AG08395 (cell line): ENCODE data around the gene MMP1.

Experiments used
- DNase-seq: peaks from one replicate; pipeline ENCODE4 v3.0.0; 2012; ENCODE audit warnings: mixed read lengths, low spot score

The MMP1 gene

DNA sequence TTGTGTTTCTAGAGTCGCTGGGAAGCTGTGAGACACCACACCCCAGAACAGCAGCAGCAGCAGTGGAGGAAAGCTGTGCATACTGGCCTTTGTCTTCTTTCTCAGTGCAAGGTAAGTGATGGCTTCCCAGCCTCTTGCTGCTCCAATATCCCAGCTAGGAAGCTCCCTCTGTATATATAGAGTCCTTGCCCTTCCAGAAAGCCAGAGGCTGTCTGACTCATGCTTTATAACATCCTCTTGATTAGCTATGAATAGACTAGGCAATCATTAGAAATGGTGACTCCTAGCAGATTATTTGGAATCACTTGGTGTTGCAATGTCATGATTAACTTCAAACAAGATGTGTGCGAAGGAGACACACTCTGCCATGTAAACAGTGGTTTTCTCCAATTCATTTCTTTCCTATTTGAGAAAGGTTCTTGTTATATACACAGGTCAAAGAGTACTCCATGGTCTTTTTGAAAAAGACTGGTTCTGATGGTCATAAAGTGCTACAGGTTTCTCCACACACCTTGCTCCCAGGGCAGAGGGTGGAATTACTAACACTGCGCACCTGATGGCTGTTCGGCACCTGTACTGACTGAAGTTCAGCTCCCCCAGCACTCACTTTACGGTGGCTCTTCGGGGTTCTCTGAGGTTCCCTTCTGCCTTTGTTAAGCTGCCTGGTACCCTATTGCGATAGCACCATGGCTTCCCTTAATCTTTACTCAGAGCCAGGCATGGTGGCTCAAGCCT lies at the start of gene MMP1:
Gene MMP1 (minus strand): TSS at position 149 of the 735 bp plus-strand sequence. CDS start 68 bp downstream, at position 81.
- peak; percentile 70 for DNase-seq

GRCh38 chr11:102846292-102846691 lies 48.3 kb upstream of the MMP1 start:
- DNase-seq, result no peak

- DNase-seq, result peak; percentile 72
Observed at GRCh38 chr11:102843489-102843888, 45.5 kb upstream of the MMP1 start, which contains the start of gene MMP3. MMP3 (minus strand) TSS chr11:102843609; CDS start chr11:102843546, 63 bp downstream.

DNA sequence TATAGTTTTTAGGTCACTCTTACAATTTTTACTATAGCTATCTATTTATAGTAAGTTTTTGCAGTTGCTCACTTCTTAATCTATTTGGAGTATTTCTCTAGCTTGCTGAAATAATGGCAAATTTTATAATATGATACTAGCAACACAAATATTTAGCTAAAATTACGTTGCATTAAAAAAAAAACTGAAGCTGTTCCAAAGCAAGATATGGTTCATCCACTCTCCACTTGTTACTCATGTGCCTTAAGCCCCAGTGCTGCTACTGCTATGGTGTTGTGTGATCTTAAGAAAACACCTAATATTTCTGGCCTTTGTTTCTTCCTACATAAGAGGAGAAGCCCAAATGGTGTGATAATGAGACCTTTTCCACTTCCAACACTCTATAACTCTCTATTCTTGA lies 45.0 kb upstream of the MMP1 start:
- no peak for DNase-seq

DNA sequence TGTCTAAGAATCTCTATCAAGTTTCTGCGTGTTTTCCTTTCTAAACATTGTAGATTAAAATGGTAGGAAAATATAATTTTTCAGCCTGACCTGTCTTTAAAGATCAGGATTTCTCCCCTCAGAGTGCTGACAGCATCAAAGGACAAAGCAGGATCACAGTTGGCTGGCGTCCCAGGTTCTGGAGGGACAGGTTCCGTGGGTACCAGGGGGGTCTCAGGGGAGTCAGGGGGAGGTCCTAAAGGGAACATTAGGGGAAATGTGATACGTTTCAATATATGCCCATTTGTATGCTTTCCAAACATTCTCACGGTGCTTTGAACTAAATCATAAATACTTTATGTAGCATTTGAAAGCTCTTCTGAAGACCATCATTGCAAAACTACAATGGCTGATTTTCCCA lies 42.1 kb upstream of the MMP1 start:
- DNase-seq, result no peak

DNA sequence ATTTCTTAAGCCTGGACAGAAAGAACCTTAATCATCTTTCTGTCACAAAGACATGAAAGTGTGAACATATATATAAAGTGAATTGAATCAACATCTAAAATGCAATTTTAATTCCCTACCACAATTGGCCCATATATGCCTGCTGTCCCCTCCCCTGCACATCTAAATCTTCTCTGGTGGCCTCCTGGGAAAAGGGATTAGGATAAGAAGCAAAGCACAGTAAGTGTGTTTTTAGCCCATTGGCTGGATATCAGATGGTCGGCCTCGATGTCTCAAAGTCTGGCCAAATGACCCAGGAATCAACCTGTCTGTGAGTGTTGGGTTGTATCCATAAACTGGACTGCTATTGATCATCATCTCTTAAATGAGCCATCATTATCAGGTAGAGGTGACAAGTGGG lies 39.7 kb upstream of the MMP1 start:
- DNase-seq, result no peak

DNA sequence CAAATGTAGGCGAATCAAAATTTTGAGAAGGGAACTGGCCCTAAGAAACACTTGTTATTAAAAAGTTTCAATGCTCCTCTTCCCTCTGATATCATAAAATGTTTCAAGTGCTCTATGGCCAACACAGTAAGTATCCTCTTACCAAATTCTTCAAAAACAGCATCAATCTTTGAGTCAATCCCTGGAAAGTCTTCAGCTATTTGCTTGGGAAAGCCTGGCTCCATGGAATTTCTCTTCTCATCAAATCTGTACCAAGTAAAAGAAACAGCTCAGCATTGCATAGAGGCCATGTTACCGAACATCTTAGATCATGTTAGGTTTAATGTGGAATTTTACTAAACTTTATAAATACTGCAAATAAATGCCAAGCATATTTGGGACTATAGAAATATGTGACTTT lies 39.2 kb upstream of the MMP1 start:
- peak; percentile 6 for DNase-seq

GRCh38 chr11:102836290-102836875 lies 38.4 kb upstream of the MMP1 start:
- peak; percentile 60 for DNase-seq

DNA sequence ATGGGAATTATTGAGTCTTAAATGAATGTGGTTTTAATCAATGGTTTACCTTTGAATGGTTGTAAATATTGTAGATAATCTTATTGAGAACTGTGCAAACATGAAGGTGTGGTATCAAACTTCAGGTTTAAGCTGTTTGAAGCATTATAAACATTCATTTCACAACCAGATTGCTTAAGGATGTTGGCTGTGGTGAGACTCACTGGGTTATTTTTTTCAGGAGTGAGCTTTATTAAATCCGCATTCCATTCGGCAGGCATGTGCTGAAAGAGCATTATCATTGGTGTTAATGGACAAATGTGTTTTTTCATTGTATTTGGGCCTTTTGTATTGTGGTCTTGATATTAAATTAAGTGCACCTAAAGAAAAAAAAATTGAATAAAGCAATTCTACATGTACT lies 35.8 kb upstream of the MMP1 start:
- DNase-seq, result peak; percentile 18

DNA sequence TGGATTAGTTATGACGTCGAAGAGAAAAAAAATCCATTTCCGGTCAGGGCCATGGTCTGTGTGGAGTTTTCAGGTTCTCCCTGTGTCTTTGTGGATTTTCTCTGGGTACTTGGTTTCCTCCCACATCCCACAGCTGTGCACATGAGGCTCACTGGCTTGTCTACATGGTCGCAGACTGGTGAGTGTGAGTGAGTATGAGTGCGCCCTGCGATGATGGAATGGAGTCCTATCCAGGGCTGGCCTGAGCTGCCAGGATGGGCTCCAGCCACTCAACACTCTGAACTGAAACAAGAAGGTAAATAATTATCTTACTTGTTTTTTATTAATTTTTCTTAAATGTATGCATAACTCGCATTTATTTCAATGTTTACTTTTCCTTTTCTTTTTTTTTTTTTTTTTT lies 34.7 kb upstream of the MMP1 start:
- DNase-seq, result no peak

DNA sequence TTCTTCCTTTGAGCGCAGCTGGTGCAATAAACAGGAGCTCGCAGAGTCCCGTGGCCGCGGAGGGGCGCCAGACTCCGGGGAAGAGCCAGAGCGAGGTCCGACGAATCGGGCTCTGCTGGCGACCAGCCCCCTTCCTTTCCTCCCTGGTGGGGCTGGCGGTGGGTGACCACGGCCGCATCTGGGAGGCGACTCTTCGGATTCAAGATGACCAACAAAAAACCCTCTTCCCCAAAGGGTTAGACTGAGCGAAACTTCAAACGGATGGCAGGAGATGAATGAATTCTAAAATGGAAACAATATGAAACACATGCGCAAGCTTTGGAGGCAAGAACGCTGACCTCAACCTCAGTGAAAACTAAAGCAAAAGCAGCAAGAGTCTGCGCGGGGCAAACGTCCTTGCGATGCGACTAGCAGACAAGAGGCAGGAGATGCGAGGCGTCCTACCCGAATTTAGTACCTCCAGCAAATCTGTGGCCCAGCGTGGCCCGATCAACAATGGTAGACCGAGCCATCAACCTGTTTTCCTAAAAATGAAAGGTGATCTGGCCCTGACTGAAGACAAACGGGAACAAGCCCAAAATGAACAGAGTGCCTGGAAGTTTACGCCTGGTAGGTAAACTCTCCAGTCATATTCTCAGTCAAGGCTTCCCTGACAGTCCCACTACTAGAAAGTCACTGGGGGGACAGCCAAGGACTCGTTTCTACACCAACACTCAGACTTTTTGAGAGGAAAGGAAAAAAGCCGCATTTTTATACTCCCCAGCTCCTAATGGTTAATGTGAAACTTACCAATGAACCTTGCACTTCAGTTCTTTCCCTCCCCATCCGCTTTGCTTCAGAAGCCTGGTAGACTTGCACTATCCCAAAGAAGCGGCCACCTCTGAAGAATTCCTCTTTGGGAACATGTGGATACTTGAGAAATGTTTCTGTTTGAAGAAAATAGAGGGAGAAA lies 33.8 kb upstream of the MMP1 start:
- DNase-seq, result peak; percentile 81

- DNase-seq, result no peak
Observed at GRCh38 chr11:102831128-102831488, 33.1 kb upstream of the MMP1 start.

DNA sequence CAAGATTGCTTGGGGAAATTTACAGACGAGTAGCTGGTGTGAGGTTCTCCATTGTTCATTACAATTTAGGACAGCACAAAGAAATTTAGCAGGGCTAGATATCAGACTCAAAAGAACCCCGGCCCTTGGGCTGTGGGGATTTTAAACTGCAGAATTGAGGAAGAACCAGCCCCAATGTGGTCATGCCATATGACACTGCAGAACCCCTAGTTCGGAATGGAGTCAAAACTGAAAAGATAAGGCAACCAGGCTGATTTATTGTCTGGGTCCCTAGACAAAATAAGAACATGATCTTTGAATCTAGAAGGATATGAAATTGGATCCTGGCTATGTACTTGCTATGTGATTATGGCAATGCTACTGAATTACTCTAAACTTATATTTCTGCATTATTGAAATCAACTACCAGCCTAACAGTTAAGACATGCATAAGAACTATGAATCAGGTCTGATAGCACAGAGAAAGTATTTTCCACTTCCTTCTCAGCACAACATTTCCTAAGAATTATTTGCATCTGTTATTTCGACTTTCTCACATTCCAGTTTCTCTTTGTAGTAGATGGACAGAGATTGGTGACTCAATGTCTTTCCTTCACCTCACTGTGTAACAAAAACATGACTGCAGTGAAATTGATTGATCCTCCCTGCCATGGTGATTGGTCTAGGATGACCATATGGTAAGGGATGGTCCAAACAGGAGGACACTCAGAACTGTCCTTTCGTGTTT lies 32.2 kb upstream of the MMP1 start:
- DNase-seq, result peak; percentile 20

GRCh38 chr11:102829316-102830000 lies 31.5 kb upstream of the MMP1 start:
- DNase-seq, result no peak

- no peak for DNase-seq
Observed at GRCh38 chr11:102824556-102824955, 26.6 kb upstream of the MMP1 start.

DNA sequence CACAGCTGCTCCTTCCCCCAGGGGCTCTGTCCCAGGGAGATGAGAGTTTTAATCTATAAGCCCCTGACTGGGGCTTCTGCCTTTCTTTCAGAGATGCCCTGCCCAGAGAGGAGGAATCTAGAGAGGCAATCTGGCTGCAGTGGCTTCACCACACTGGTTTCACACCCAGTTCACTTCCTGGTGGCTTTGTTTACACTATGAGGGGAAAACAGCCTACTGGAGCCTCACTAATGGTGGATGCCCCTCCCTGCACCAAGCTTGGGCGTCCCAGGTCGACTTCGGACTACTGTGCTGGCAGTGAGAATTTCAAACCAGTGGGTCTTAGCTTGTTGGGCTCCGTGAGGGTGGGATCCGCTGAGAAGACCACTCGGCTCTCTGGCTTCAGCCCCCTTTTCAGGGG lies 21.5 kb upstream of the MMP1 start:
- no peak for DNase-seq

- DNase-seq, result no peak
Observed at GRCh38 chr11:102813484-102813883, 15.5 kb upstream of the MMP1 start.

GRCh38 chr11:102812188-102812587 lies 14.2 kb upstream of the MMP1 start:
- no peak for DNase-seq

GRCh38 chr11:102810950-102811660 lies 13.1 kb upstream of the MMP1 start:
- peak; percentile 46 for DNase-seq

DNA sequence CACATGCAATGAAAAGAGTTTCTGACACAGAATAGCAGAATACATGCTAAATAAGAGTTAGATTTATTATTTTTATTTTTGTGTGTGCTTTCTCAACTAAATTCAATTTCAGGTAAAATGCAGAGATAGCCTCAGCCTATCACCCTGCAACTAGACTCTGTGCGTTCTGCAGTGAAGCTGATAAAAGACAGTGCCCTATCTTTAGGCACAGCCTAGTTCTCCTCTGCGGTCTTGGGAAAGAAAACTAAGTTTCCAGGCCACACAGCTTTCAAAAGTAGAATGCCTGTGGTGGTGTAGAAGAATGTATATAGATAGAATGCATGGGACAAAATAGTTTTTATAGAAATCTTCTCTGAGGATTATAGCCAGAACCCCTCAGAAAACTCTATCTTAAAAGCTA lies 12.0 kb upstream of the MMP1 start:
- no peak for DNase-seq

GRCh38 chr11:102807921-102808320 lies 10.0 kb upstream of the MMP1 start:
- DNase-seq, result no peak
